Spleen (tissue), 7 donors: ENCODE results near the gene CCDC200.

Experiments used
- POLR2A ChIP-seq, 3 donors: fragments of 450-650 bp; IDR thresholded peaks; one replicate each; pipeline ENCODE4 v1.5.1; 2017; ENCODE audit warnings: antibody characterized with exemption in 3 of 3, mild to moderate bottlenecking in 1 of 3
- POLR2AphosphoS5 ChIP-seq, 3 donors: sonication (generic); formaldehyde crosslinking; IDR thresholded peaks; one replicate each; pipeline ENCODE4 v1.5.1; 2017; ENCODE audit warnings: antibody characterized with exemption in 3 of 3
- TF ChIP-seq, protein P1 (sequence below), 11 experiments: fragments of 200-600 bp in 7 of 11; fragments of 450-650 bp in 4 of 11; sonication (generic) in 4 of 11; IDR thresholded peaks in 8 of 11; conservative IDR thresholded peaks in 3 of 11; 1 replicate in 7 of 11; 2 replicates in 4 of 11; pipeline versions ENCODE4 v1.4.0 to v1.8.0; 2016 to 2021; ENCODE audit warnings: antibody characterized with exemption in 11 of 11, inconsistent platforms in 4 of 11, mild to moderate bottlenecking in 1 of 11
- donor health status: DM: no; HTN: no; CAD: no; lungs with moderate emphysema.
- donor health status: DM: no; HTN: no; CAD: no.
- donor health status: DM: no; HTN: no; CAD: no.

DNA sequence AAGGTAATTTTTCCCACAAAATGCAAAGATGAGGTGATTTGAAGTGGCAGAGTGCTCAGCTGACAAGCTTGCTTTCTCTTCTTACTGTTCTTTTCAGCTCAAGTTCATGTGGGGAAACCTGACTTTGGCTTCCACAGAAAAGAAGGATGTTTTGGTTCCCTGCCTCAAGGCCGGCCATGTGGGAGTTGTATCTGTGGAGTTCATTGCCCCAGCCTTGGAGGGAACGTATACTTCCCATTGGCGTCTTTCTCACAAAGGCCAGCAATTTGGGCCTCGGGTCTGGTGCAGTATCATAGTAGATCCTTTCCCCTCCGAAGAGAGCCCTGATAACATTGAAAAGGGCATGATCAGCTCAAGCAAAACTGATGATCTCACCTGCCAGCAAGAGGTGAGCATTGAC lies 35.2 kb downstream of the CCDC200 start:
- TF ChIP-seq, protein P1, sequence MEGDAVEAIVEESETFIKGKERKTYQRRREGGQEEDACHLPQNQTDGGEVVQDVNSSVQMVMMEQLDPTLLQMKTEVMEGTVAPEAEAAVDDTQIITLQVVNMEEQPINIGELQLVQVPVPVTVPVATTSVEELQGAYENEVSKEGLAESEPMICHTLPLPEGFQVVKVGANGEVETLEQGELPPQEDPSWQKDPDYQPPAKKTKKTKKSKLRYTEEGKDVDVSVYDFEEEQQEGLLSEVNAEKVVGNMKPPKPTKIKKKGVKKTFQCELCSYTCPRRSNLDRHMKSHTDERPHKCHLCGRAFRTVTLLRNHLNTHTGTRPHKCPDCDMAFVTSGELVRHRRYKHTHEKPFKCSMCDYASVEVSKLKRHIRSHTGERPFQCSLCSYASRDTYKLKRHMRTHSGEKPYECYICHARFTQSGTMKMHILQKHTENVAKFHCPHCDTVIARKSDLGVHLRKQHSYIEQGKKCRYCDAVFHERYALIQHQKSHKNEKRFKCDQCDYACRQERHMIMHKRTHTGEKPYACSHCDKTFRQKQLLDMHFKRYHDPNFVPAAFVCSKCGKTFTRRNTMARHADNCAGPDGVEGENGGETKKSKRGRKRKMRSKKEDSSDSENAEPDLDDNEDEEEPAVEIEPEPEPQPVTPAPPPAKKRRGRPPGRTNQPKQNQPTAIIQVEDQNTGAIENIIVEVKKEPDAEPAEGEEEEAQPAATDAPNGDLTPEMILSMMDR (IDR thresholded peaks at IDR 0.05 in 8 of 11, conservative IDR thresholded peaks at IDR 0.05 in 3 of 11) = no peak
- TF ChIP-seq POLR2A (IDR thresholded peaks at IDR 0.05) = no peak
- TF ChIP-seq POLR2AphosphoS5 (IDR thresholded peaks at IDR 0.05) = peak in 1 of 3 donors; percentile 6
